ENCODE data around the gene ALG13.

- no peak for TF ChIP-seq POLR2A (IDR thresholded peaks at IDR 0.05)
- TF ChIP-seq, protein P1, sequence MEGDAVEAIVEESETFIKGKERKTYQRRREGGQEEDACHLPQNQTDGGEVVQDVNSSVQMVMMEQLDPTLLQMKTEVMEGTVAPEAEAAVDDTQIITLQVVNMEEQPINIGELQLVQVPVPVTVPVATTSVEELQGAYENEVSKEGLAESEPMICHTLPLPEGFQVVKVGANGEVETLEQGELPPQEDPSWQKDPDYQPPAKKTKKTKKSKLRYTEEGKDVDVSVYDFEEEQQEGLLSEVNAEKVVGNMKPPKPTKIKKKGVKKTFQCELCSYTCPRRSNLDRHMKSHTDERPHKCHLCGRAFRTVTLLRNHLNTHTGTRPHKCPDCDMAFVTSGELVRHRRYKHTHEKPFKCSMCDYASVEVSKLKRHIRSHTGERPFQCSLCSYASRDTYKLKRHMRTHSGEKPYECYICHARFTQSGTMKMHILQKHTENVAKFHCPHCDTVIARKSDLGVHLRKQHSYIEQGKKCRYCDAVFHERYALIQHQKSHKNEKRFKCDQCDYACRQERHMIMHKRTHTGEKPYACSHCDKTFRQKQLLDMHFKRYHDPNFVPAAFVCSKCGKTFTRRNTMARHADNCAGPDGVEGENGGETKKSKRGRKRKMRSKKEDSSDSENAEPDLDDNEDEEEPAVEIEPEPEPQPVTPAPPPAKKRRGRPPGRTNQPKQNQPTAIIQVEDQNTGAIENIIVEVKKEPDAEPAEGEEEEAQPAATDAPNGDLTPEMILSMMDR (IDR thresholded peaks at IDR 0.05), result no peak
These were observed 75.5 kb downstream of the ALG13 start for GRCh38 chrX:111756486-111756885.
